Neural progenitor cell (in vitro differentiated cells): ENCODE data around the gene C9orf72. TPM values are rescaled to one million over a fixed set of nuclear protein-coding genes. Genes with fewer than 3 reads are reported as not detected.

Experiments used
- DNase-seq: peaks from one replicate; pipeline ENCODE4 v3.0.0-alpha.2; 2016; ENCODE audit warnings: low spot score
- H2AFZ ChIP-seq: fragments of 200-600 bp; sonication (generic); replicated peaks from 2 replicates; pipeline ENCODE4 v1.6.1; 2016; ENCODE audit warnings: antibody characterized with exemption
- H3F3A ChIP-seq: fragments of 200-600 bp; sonication (generic); 2 replicates; pipeline ENCODE4 v1.6.1; 2016; ENCODE audit warnings: antibody characterized with exemption, low read depth
- H3K27ac ChIP-seq: fragments of 200-600 bp; sonication (generic); 2 replicates; pipeline ENCODE4 v1.5.1; 2016; ENCODE audit warnings: mild to moderate bottlenecking
- H3K27me3 ChIP-seq: fragments of 200-600 bp; sonication (generic); 2 replicates; pipeline ENCODE4 v1.6.1; 2016; ENCODE audit warnings: mild to moderate bottlenecking, moderate library complexity
- H3K36me3 ChIP-seq: fragments of 200-600 bp; sonication (generic); 2 replicates; pipeline ENCODE4 v1.5.1; 2016
- H3K4me1 ChIP-seq: fragments of 200-600 bp; sonication (generic); 2 replicates; pipeline ENCODE4 v1.6.1; 2016; ENCODE audit warnings: mixed run types
- H3K4me2 ChIP-seq: fragments of 200-600 bp; sonication (generic); 2 replicates; pipeline ENCODE4 v1.6.1; 2016
- H3K4me3 ChIP-seq: fragments of 200-600 bp; sonication (generic); 2 replicates; pipeline ENCODE4 v1.5.1; 2016
- H3K79me2 ChIP-seq: fragments of 200-600 bp; sonication (generic); 2 replicates; pipeline ENCODE4 v1.6.1; 2016; ENCODE audit warnings: low read depth
- H3K9ac ChIP-seq: fragments of 200-600 bp; sonication (generic); 2 replicates; pipeline ENCODE4 v1.6.1; 2016
- H3K9me3 ChIP-seq: fragments of 200-600 bp; sonication (generic); 2 replicates; pipeline ENCODE4 v1.5.1; 2016; ENCODE audit warnings: low read depth
- H4K20me1 ChIP-seq: fragments of 200-600 bp; sonication (generic); 2 replicates; pipeline ENCODE4 v1.6.1; 2016; ENCODE audit warnings: low read depth
- H3K27ac Mint-ChIP-seq: 3 replicates; pipeline ENCODE4 v1.8.0; 2021; ENCODE audit warnings: mixed read lengths
- H3K27me3 Mint-ChIP-seq: 2 replicates; pipeline ENCODE4 v1.8.0; 2022; ENCODE audit warnings: low read depth, mild to moderate bottlenecking, inconsistent platforms, moderate library complexity, mixed read lengths; ENCODE audit not compliant: insufficient read depth
- H3K36me3 Mint-ChIP-seq: 3 replicates; pipeline ENCODE4 v1.8.0; 2021; ENCODE audit warnings: mixed read lengths
- H3K4me1 Mint-ChIP-seq: 3 replicates; pipeline ENCODE4 v1.8.0; 2021; ENCODE audit warnings: mixed read lengths
- H3K4me3 Mint-ChIP-seq: 3 replicates; pipeline ENCODE4 v1.8.0; 2021; ENCODE audit warnings: mild to moderate bottlenecking, moderate library complexity, mixed read lengths
- H3K9me3 Mint-ChIP-seq: 3 replicates; pipeline ENCODE4 v1.8.0; 2020; ENCODE audit warnings: mixed read lengths
- CTCF ChIP-seq: fragments of 200-600 bp; sonication (generic); IDR thresholded peaks from 2 replicates; pipeline ENCODE4 v1.5.1; 2017; ENCODE audit warnings: antibody characterized with exemption, mild to moderate bottlenecking
- EZH2 ChIP-seq: fragments of 200-600 bp; sonication (generic); IDR thresholded peaks from 2 replicates; pipeline ENCODE4 v1.6.1; 2017; ENCODE audit warnings: antibody characterized with exemption, mild to moderate bottlenecking, moderate library complexity
- EZH2phosphoT487 ChIP-seq: fragments of 200-600 bp; sonication (generic); IDR thresholded peaks from 2 replicates; pipeline ENCODE4 v1.6.1; 2017; ENCODE audit warnings: antibody characterized with exemption
- total RNA-seq: library from RNA; depleted of rRNA; stranded (reverse); fragments of >200 nt; gene quantifications from 2 replicates; pipeline ENCODE4 v1.2.3, GENCODE V29; 2015; ENCODE audit warnings: low replicate concordance

The C9orf72 gene
- total RNA-seq, 1 donor from 2014 or later: 107 TPM

- Histone ChIP-seq H3K36me3 (peaks cover 55% of the 10 kb centered on the region), H3K4me3 (no peak overlapping the region), H3K4me2 (no peak overlapping the region), H2AFZ (no peak overlapping the region), H3K27me3 (no peaks in the 10 kb centered on the region), H3K27ac (no peak overlapping the region), H3F3A (no peaks in the 10 kb centered on the region), H3K4me1 (no peaks in the 10 kb centered on the region), H3K79me2 (no peaks in the 10 kb centered on the region), H3K9ac (no peak overlapping the region), H3K9me3 (no peaks in the 10 kb centered on the region), H4K20me1 (no peaks in the 10 kb centered on the region)
- H3K9me3 Mint-ChIP-seq: no peaks in the 10 kb centered on the region
- no peak overlapping the region for H3K4me3 Mint-ChIP-seq
- TF ChIP-seq EZH2phosphoT487 (no peak), EZH2 (no peak)
- no peak overlapping the region for H3K27ac Mint-ChIP-seq
- H3K4me1 Mint-ChIP-seq: no peaks in the 10 kb centered on the region
- peaks cover 35% of the 10 kb centered on the region for H3K36me3 Mint-ChIP-seq
- no peaks in the 10 kb centered on the region for H3K27me3 Mint-ChIP-seq
- DNase-seq: no peak
These were observed 16.8 kb downstream of the C9orf72 start for GRCh38 chr9:27556470-27556869.

- Mint-ChIP-seq H3K4me1 (no peaks in the 10 kb centered on the region), H3K36me3 (peaks cover 36% of the 10 kb centered on the region), H3K4me3 (no peak overlapping the region), H3K27ac (no peak overlapping the region), H3K27me3 (no peaks in the 10 kb centered on the region), H3K9me3 (no peaks in the 10 kb centered on the region)
- no peaks in the 10 kb centered on the region for H3K79me2 ChIP-seq
- H3K4me1 ChIP-seq: no peaks in the 10 kb centered on the region
- peaks cover 41% of the 10 kb centered on the region for H3K36me3 ChIP-seq
- no peak for DNase-seq
- TF ChIP-seq CTCF (no peak), EZH2phosphoT487 (no peak), EZH2 (no peak)
- H3K9me3 ChIP-seq: no peaks in the 10 kb centered on the region
- no peak overlapping the region for H3K4me2 ChIP-seq
- H3K4me3 ChIP-seq: no peak overlapping the region
- no peak overlapping the region for H3K27ac ChIP-seq
- no peak overlapping the region for H2AFZ ChIP-seq
- no peaks in the 10 kb centered on the region for H4K20me1 ChIP-seq
- no peaks in the 10 kb centered on the region for H3K27me3 ChIP-seq
- no peak overlapping the region for H3K9ac ChIP-seq
- no peaks in the 10 kb centered on the region for H3F3A ChIP-seq
These were observed 18.6 kb downstream of the C9orf72 start for GRCh38 chr9:27554712-27555111.

- Histone ChIP-seq H3K4me3 (no peak overlapping the region), H3K4me2 (no peak overlapping the region), H3F3A (peaks cover 11% of the 10 kb centered on the region), H3K4me1 (no peaks in the 10 kb centered on the region), H2AFZ (no peak overlapping the region), H3K27ac (no peak overlapping the region), H3K79me2 (no peaks in the 10 kb centered on the region), H3K36me3 (peaks cover 20% of the 10 kb centered on the region), H4K20me1 (no peaks in the 10 kb centered on the region), H3K27me3 (no peaks in the 10 kb centered on the region), H3K9me3 (no peaks in the 10 kb centered on the region), H3K9ac (no peak overlapping the region)
- Mint-ChIP-seq H3K27ac (no peak overlapping the region), H3K36me3 (peaks cover 36% of the 10 kb centered on the region), H3K4me1 (no peaks in the 10 kb centered on the region), H3K4me3 (no peak overlapping the region), H3K27me3 (no peaks in the 10 kb centered on the region), H3K9me3 (no peaks in the 10 kb centered on the region)
- TF ChIP-seq EZH2phosphoT487 (no peak), EZH2 (no peak), CTCF (no peak)
- DNase-seq: no peak
These were observed 24.0 kb downstream of the C9orf72 start for GRCh38 chr9:27549196-27549755.

GRCh38 chr9:27548055-27548741 is 25.1 kb downstream of the C9orf72 start:
- Histone ChIP-seq H3F3A (peaks cover 11% of the 10 kb centered on the region), H3K9me3 (no peaks in the 10 kb centered on the region), H3K4me1 (no peaks in the 10 kb centered on the region), H3K36me3 (peaks cover 22% of the 10 kb centered on the region), H3K4me3 (no peak overlapping the region), H3K27me3 (no peaks in the 10 kb centered on the region), H3K9ac (no peak overlapping the region), H3K79me2 (no peaks in the 10 kb centered on the region), H4K20me1 (no peaks in the 10 kb centered on the region), H3K4me2 (no peak overlapping the region), H2AFZ (no peak overlapping the region), H3K27ac (peak overlapping the region; percentile 39)
- Mint-ChIP-seq H3K27ac (no peak overlapping the region), H3K9me3 (no peaks in the 10 kb centered on the region), H3K4me3 (no peak overlapping the region), H3K27me3 (no peaks in the 10 kb centered on the region), H3K4me1 (no peaks in the 10 kb centered on the region), H3K36me3 (peaks cover 32% of the 10 kb centered on the region)
- DNase-seq: peak; percentile 62
- TF ChIP-seq CTCF (peak; percentile 66), EZH2 (no peak)
